Osteoblast (primary cell): ENCODE measurements around the gene MPPED1. TPM values are rescaled to one million over a fixed set of nuclear protein-coding genes. Genes with fewer than 3 reads are reported as not detected.
A peak's percentile ranks its signal among the peaks of the same experiment; 100 is the strongest.

Experiments used
- DNase-seq: peaks from one replicate; pipeline ENCODE4 v3.0.0; 2011; ENCODE audit warnings: low spot score, mixed read lengths; ENCODE audit not compliant: insufficient read length; ENCODE audit errors: missing footprints
- H2AFZ ChIP-seq: 2 replicates; pipeline ENCODE4 v1.6.0; 2011; ENCODE audit warnings: mild to moderate bottlenecking, low read length
- H3K27ac ChIP-seq: 2 replicates; pipeline ENCODE4 v1.5.1; 2011; ENCODE audit warnings: mild to moderate bottlenecking, low read depth, low read length, moderate library complexity
- H3K27me3 ChIP-seq: 2 replicates; pipeline ENCODE4 v1.6.0; 2012; ENCODE audit warnings: mild to moderate bottlenecking, control low read depth, inconsistent platforms, low read length, moderate library complexity; ENCODE audit not compliant: insufficient read depth
- H3K36me3 ChIP-seq: 2 replicates; pipeline ENCODE4 v1.5.1; 2011; ENCODE audit warnings: mild to moderate bottlenecking, low read length, control low read depth, moderate library complexity; ENCODE audit not compliant: insufficient read depth
- H3K4me1 ChIP-seq: 2 replicates; pipeline ENCODE4 v1.5.1; 2011; ENCODE audit warnings: mild to moderate bottlenecking, low read length, control low read depth, moderate library complexity; ENCODE audit not compliant: insufficient read depth
- H3K4me2 ChIP-seq: 2 replicates; pipeline ENCODE4 v1.6.0; 2011; ENCODE audit warnings: mild to moderate bottlenecking, low read length; ENCODE audit not compliant: insufficient read depth
- H3K4me3 ChIP-seq: fragments of 200-600 bp; sonication (generic); 3 replicates; pipeline ENCODE4 v1.5.1; 2012; ENCODE audit warnings: mild to moderate bottlenecking, low read length, inconsistent platforms; ENCODE audit not compliant: insufficient read depth
- H3K79me2 ChIP-seq: 2 replicates; pipeline ENCODE4 v1.6.0; 2012; ENCODE audit warnings: mild to moderate bottlenecking, low read length, control low read depth, inconsistent platforms; ENCODE audit not compliant: insufficient read depth
- H3K9me3 ChIP-seq: 2 replicates; pipeline ENCODE4 v1.5.1; 2011; ENCODE audit warnings: low read depth, low read length, control low read depth
- H4K20me1 ChIP-seq: 2 replicates; pipeline ENCODE4 v1.6.0; 2012; ENCODE audit warnings: mild to moderate bottlenecking, low read length, control low read depth; ENCODE audit not compliant: insufficient read depth
- CTCF ChIP-seq: IDR thresholded peaks from 2 replicates; pipeline ENCODE4 v1.5.1; 2011; ENCODE audit warnings: mild to moderate bottlenecking, low read depth, low read length, moderate library complexity; ENCODE audit errors: extremely low read depth
- total RNA-seq: library from RNA; depleted of rRNA; stranded (reverse); fragments of >200 nt; gene quantifications from 2 replicates; pipeline ENCODE4 v1.2.3, GENCODE V29; 2012

MPPED1 gene
- total RNA-seq, 1 donor = not detected

- no peaks in the 10 kb centered on the region for H4K20me1 ChIP-seq
- H3K36me3 ChIP-seq = no peaks in the 10 kb centered on the region
- no peak overlapping the region for H3K27ac ChIP-seq
- DNase-seq = peak; percentile 15
- no peaks in the 10 kb centered on the region for H3K9me3 ChIP-seq
- H3K4me3 ChIP-seq = no peak overlapping the region
- no peaks in the 10 kb centered on the region for H3K79me2 ChIP-seq
- H3K27me3 ChIP-seq = peaks cover 7% of the 10 kb centered on the region
- H3K4me1 ChIP-seq = no peaks in the 10 kb centered on the region
- no peak overlapping the region for H3K4me2 ChIP-seq
- TF ChIP-seq CTCF = no peak
- H2AFZ ChIP-seq = no peak overlapping the region
Observed at GRCh38 chr22:43392385-43392989, 19.3 kb upstream of the MPPED1 start.

GRCh38 chr22:43393132-43393843 is 18.5 kb upstream of the MPPED1 start:
- H3K4me2 ChIP-seq = no peak overlapping the region
- no peak for TF ChIP-seq CTCF
- no peaks in the 10 kb centered on the region for H3K4me1 ChIP-seq
- peak; percentile 14 for DNase-seq
- no peaks in the 10 kb centered on the region for H4K20me1 ChIP-seq
- H3K27ac ChIP-seq = no peak overlapping the region
- peaks cover 3% of the 10 kb centered on the region for H3K27me3 ChIP-seq
- no peaks in the 10 kb centered on the region for H3K9me3 ChIP-seq
- H3K4me3 ChIP-seq = no peak overlapping the region
- H2AFZ ChIP-seq = no peak overlapping the region
- no peaks in the 10 kb centered on the region for H3K36me3 ChIP-seq
- H3K79me2 ChIP-seq = no peaks in the 10 kb centered on the region

GRCh38 chr22:43393844-43394474 is 17.9 kb upstream of the MPPED1 start:
- DNase-seq = peak; percentile 62
- no peak for TF ChIP-seq CTCF
- Histone ChIP-seq H2AFZ (no peak overlapping the region), H4K20me1 (no peaks in the 10 kb centered on the region), H3K4me1 (no peaks in the 10 kb centered on the region), H3K9me3 (no peaks in the 10 kb centered on the region), H3K4me3 (no peak overlapping the region), H3K4me2 (no peak overlapping the region), H3K36me3 (no peaks in the 10 kb centered on the region), H3K27me3 (peaks cover 3% of the 10 kb centered on the region), H3K79me2 (no peaks in the 10 kb centered on the region), H3K27ac (no peak overlapping the region)

GRCh38 chr22:43395086-43395695 is 16.6 kb upstream of the MPPED1 start:
- Histone ChIP-seq H3K27ac (no peak overlapping the region), H2AFZ (no peak overlapping the region), H4K20me1 (no peaks in the 10 kb centered on the region), H3K4me1 (no peaks in the 10 kb centered on the region), H3K36me3 (no peaks in the 10 kb centered on the region), H3K4me3 (no peak overlapping the region), H3K79me2 (no peaks in the 10 kb centered on the region), H3K4me2 (no peak overlapping the region), H3K9me3 (no peaks in the 10 kb centered on the region), H3K27me3 (no peaks in the 10 kb centered on the region)
- DNase-seq = peak; percentile 82
- TF ChIP-seq CTCF = no peak
